Hepatocyte (in vitro differentiated cells): Measurements from ENCODE around the gene ZNF615.

Experiments
- EZH2 ChIP-seq: fragments of 200-600 bp; sonication (generic); IDR thresholded peaks from 2 replicates; pipeline ENCODE4 v1.6.1; 2016; ENCODE audit warnings: antibody characterized with exemption, mild to moderate bottlenecking, borderline replicate concordance
- EZH2phosphoT487 ChIP-seq: fragments of 200-600 bp; sonication (generic); IDR thresholded peaks from one replicate; pipeline ENCODE4 v1.6.1; 2018; ENCODE audit warnings: antibody characterized with exemption, mild to moderate bottlenecking, low read depth, moderate library complexity; ENCODE audit not compliant: unreplicated experiment, severe bottlenecking
- TF ChIP-seq, protein P1 (sequence below): fragments of 200-600 bp; sonication (generic); IDR thresholded peaks from 2 replicates; pipeline ENCODE4 v1.5.1; 2016; ENCODE audit warnings: antibody characterized with exemption, mild to moderate bottlenecking; ENCODE audit not compliant: poor library complexity

DNA sequence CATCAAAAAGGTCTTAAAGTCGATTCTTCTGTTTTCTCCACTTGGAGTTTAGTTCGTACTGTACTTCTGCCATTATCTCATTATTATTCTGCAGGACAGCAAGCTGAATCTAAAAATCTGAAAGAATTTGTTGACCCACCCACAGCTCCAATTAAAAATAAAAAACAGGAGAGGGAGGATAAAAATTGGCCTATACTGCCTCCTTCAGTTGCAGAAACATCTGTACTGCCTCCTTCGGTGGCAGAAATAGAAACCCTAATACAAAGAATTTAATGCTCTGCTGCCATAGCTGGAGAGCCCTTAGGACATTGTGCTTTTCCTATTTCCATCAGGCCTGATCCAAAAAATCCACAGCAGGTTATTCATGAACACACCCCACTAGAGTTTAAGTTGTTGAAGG, 31.2 kb downstream of the ZNF615 start:
- TF ChIP-seq, protein P1, sequence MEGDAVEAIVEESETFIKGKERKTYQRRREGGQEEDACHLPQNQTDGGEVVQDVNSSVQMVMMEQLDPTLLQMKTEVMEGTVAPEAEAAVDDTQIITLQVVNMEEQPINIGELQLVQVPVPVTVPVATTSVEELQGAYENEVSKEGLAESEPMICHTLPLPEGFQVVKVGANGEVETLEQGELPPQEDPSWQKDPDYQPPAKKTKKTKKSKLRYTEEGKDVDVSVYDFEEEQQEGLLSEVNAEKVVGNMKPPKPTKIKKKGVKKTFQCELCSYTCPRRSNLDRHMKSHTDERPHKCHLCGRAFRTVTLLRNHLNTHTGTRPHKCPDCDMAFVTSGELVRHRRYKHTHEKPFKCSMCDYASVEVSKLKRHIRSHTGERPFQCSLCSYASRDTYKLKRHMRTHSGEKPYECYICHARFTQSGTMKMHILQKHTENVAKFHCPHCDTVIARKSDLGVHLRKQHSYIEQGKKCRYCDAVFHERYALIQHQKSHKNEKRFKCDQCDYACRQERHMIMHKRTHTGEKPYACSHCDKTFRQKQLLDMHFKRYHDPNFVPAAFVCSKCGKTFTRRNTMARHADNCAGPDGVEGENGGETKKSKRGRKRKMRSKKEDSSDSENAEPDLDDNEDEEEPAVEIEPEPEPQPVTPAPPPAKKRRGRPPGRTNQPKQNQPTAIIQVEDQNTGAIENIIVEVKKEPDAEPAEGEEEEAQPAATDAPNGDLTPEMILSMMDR = no peak
- TF ChIP-seq EZH2 = no peak
- no peak for TF ChIP-seq EZH2phosphoT487
